GM18498 (cell line): ENCODE data around the gene LRRC23.
"Not testable (repeated sequence)": the region's sequence is repeated elsewhere in the genome, so short reads cannot be mapped to it uniquely, and the experiment has no call there.

Experiments
- ATAC-seq: cut with Tn5 transposase; IDR thresholded peaks from one replicate; pipeline ENCODE4 v1.9.1; 2021; ENCODE audit warnings: mild to moderate bottlenecking, moderate library complexity; ENCODE audit not compliant: unreplicated experiment

The LRRC23 gene, protein sequence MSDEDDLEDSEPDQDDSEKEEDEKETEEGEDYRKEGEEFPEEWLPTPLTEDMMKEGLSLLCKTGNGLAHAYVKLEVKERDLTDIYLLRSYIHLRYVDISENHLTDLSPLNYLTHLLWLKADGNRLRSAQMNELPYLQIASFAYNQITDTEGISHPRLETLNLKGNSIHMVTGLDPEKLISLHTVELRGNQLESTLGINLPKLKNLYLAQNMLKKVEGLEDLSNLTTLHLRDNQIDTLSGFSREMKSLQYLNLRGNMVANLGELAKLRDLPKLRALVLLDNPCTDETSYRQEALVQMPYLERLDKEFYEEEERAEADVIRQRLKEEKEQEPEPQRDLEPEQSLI

DNA sequence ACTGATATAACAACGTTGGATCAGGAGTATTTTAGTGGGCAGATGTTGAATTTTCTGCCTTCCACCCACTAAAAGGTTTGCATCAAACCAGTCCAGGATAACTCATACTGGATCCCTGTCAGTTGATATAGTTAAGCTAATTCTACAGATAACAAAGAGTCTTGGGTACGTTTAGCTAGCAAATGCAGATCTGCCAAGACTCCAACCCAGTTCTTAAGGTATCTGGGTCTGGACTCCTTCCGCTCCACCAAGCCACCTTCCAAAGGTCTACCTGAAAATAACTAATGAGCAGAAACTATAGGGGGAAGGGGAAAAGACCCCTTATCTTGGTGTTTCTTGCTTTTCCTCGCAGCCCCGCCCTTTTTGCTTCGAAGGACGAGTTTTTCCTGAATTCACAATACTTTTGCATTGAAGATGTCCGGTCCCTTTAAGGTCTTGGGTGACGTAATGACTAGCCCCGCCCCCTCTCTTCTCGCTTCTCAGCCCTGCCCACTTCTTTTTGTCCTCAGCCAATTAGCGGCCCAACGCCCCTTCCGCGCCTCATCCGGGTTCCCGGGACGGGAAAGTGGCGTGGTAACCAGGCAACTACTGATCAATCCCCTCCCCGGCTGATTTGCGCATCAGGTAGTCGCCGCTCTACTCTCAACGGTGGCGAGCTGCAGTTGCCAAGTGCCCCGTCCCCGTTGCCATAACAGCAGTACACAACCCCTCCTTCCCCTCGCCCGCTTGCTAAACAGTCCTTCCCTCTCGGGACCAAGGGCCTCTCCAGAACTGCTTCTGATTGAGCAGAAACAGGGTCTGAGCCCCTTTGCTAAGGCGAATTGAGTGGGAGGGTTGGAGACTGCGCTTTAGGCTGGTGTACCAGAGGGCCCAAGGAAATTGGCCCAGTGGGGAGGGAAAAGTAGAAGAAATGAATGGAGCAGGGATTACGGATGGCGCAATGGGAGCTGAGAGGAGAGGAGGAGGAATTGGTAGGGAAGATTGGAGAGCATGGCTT, at the start of gene LRRC23:
Gene LRRC23, plus strand, starts transcription at position 543 of the 997 bp plus-strand sequence. CDS start 812 bp downstream, outside the sequence.
- peak; percentile 95 for ATAC-seq

DNA sequence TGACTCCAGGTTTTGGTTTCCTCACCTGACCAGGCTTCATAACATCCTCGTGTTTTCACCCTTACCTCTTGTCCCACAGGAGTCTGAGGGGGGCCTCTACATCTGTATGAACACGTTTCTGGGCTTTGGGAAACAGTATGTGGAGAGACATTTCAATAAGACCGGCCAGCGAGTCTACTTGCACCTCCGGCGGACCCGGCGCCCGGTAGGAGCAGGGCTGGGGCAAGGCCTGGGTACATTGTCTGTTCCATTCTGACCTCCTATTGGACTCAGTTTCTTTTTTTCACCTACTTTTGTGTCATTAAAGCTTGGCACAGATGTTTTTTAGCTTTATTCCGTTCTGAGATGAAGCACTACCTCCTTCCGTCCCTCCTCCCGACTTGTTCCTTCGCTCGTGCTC, 49.3 kb upstream of the LRRC23 start:
- no peak for ATAC-seq

DNA sequence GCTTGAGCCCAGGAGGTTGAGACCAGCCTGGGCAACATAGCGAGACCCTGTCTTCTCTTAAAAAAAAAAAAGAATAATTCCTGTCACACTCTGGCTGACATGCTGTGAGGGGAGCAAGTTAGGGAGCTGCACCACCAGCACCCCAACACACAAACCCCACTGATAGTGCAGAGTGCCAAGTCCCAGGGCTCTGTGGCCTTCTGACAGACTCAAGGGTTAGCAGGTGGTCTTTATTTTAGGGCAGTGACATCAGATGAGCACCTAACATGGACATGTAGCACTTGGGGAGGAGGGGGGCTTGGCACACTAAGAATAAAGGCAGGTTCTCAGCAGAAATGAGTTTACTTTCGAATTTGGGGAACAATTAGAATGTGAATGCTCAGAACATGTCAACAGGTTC, 45.8 kb upstream of the LRRC23 start:
- no peak for ATAC-seq

DNA sequence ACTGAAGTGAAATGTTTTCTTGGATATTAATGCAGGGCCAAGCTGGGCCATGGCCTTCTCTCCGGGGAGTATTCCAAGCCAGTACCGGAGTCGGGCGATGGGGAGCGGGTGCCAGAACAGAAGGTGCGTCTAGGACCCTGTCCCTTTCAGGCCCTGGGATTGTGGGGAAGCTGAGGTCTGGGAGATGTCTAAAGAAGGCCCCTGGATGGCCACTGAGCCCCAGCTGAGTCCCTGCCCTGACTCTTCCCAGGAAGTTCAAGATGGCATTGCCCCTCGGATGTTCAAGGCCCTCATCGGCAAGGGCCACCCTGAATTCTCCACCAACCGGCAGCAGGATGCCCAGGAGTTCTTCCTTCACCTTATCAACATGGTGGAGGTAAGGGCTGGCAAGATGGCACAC, 44.5 kb upstream of the LRRC23 start:
- no peak for ATAC-seq

DNA sequence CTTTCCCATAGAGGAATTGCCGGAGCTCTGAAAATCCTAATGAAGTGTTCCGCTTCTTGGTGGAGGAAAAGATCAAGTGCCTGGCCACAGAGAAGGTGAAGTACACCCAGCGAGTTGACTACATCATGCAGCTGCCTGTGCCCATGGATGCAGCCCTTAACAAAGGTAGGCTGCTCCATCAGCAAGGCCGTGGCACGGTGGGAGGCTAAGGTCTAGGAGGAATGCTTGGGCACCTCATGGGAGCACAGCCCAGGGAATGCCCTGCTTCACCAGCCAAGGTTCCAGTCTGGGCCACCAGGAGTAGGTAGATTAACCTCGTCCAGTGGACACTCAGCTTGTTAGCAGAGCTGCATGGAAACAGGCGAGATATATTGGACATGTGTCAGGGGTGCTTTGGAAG, 43.7 kb upstream of the LRRC23 start:
- ATAC-seq = no peak

DNA sequence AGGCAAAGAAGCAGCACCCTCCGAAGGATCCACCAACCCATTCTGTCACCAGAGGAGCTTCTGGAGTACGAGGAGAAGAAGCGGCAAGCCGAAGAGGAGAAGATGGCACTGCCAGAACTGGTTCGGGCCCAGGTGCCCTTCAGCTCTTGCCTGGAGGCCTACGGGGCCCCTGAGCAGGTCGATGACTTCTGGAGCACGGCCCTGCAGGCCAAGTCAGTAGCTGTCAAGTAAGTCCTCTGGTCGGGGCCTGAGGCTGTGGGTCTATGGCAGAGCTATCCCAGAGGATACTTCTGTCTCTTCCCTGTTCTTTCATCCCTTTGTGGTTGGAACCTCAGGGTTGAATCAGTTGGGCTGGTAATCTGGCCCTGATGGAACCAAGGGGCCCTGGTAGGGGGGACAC, 43.2 kb upstream of the LRRC23 start:
- ATAC-seq = no peak

DNA sequence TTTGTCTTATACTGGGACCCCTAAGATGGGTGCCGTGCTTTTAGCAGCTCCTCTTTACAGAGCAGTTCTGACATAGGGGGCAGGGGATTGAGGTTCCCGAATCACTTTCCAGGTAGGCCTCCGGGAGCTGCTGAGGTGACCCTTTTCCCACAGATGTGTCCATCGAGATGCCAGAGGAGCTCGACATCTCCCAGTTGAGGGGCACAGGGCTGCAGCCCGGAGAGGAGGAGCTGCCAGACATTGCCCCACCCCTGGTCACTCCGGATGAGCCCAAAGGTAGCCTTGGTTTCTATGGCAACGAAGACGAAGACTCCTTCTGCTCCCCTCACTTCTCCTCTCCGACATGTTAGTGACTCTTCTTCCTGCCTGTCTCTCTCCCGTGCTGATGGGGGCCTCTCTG, 41.6 kb upstream of the LRRC23 start:
- ATAC-seq = no peak

DNA sequence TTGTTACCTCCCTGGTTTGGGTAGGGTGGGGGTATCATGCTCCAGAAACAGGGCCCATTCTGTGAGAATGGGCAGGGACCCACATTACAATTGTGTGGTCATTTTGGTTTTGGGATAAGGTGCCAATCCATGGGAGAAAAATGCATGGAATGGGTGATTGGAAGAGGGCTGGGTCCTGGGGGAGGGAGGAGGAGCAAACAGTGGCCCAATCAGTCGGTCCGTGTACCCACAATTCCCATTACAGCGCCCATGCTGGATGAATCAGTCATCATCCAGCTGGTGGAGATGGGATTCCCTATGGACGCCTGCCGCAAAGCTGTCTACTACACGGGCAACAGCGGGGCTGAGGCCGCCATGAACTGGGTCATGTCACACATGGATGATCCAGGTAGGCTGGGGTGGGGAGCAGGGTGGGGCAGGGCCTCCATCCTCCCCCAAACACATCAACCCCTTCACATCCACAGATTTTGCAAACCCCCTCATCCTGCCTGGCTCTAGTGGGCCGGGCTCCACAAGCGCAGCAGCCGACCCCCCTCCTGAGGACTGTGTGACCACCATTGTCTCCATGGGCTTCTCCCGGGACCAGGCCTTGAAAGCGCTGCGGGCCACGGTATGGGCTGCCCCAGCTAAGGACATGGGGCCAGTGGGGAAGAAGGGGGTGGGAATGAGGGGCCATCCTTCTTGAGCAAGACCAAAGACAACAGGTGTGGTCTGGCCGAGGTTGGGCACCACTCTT, 40.9 kb upstream of the LRRC23 start:
- no peak for ATAC-seq

DNA sequence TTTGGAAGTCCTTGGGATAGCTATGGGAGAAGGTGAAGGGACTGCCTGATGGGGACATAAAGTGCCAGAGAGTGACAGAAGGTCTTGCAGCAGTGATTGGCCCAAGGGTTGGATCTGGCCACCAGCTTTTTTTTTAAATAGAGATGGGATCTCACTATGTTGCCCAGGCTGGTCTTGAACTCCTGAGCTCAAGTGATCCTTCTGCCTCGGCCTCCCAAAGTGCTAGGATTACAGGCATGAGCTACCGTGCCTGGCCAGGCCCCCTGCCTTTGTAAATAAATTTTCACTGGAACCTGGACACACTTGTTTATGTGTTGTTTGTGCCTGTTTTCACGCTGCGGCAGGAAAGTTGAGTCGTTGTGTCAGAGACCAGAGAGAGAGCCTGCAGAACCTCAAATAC, 39.3 kb upstream of the LRRC23 start:
- ATAC-seq = not testable (repeated sequence)

DNA sequence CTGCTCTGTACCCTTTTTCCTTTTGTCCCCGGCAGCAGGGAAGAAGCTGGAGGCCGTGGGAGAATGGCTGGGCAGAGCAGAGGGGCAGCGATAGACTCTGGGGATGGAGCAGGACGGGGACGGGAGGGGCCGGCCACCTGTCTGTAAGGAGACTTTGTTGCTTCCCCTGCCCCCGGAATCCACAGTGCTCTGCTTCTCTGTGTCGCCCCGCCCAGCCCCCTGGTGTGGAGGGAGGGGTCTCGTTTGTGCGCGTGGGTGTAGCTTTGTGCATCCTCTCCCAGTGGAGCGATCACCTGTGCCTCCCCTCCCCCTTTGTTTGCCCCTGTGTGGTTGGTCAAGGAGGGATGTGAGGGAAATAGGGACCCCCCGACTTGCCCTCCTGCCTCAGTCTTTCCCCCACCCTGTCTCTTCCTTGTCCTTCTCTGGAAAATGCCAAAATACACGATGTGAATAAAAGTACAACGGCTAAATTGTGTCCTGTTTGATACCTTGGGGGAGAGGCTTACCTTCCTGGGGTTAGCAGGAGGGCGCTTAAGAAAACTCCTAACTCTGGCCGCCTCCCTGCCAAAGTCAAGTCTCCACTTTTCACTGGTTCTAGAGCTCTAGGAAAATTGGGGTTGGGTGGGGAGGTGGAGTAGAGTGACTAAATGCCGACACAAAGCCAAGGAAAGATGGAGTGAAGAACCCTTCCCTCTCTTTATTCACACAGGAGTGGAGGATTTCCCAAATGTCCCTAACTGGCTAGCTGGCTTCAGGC, 38.3 kb upstream of the LRRC23 start:
- no peak for ATAC-seq

DNA sequence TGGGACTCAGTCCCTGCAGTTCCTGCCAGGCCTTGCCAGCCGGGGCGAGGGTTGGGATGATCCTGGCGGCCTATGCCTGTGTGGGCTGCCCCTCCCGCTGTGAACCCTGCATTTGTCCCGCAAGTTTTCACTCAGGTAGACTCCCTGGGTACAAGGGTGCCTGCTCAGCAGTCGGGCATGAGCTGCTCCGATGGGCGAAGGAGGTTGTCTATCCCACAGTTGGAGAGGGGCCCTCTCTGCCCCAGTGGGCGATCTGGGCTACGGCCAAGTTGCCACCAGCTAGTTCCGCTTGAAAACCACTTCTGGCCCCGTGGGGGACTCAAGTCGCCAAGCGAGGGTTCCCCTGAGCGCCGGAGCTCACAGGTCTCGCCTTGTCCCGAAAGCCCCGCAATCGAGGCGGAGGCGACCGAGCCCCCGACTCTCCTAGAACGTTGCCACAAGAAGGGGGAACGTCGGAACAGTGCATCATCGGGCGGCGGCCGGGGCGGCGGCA, 37.7 kb upstream of the LRRC23 start:
- ATAC-seq = peak; percentile 11

DNA sequence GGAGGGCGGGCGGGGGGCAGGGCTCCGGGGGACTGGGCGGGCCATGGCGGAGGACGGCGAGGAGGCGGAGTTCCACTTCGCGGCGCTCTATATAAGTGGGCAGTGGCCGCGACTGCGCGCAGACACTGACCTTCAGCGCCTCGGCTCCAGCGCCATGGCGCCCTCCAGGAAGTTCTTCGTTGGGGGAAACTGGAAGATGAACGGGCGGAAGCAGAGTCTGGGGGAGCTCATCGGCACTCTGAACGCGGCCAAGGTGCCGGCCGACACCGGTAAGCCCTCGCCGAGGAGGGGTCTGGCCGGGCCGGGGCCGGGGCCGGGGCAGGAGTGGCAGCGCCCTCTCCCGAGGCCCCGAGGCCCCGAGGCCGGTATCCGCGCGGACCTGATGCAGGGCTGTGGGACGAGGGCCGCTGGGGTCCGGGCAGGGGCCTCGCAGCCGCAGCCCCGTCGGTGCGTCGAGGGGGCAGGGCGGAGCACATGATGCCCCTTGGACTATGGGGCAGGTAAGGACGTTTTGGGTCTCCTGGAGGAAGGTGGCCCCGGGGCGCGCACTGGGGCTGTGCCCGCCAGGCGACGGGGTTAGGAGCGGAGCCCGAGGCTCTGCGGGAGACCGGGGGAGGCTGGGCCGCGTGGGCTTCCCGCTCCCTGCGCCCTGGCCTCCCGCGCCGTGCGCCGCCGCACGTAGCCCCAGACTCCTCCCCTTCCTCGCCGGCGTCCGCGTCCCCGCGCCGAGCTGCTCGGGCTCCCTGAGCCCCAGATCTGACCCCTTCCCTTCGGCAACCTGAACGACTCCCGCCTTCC, 37.0 kb upstream of the LRRC23 start, which contains the start of gene TPI1:
Gene TPI1, plus strand, starts transcription at position 119 of the 798 bp plus-strand sequence. Its CDS starts 36 bp downstream, at position 155.
- ATAC-seq = peak; percentile 65

DNA sequence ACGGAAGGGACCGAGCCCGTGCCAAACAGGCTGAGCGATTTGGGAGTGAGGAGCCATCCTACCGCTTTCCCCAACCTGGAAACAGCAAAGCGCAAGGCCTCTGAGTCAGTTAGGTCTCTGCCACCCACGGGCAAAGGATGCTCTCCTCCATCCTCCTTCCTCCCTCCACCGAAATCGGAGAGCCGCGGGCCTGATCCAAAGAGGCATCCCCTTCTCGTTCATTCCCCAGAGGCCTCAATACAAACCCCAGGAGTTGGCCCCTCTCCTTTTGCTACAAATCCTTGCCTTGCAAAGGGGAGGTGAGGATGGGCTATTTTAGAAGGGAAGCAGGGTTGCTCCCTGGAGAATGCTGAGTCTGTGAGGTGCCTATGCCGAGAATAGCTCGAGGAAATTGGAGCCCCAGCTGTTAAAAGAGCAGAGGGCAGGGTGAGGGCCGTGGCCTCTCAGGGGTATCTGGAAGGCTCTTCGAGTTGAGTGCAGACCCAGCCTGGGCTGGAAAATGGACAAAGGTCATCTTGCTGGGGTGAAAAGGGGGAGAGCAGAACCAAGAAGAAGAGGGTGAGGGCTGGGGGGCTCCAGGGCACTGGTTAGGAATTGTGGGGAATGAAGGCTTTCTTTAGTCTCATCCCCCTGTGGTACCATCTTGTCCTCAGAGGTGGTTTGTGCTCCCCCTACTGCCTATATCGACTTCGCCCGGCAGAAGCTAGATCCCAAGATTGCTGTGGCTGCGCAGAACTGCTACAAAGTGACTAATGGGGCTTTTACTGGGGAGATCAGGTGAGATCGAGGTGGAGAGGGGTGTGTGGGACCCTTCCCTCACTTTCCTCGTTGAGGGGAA, 36.2 kb upstream of the LRRC23 start:
- no peak for ATAC-seq

DNA sequence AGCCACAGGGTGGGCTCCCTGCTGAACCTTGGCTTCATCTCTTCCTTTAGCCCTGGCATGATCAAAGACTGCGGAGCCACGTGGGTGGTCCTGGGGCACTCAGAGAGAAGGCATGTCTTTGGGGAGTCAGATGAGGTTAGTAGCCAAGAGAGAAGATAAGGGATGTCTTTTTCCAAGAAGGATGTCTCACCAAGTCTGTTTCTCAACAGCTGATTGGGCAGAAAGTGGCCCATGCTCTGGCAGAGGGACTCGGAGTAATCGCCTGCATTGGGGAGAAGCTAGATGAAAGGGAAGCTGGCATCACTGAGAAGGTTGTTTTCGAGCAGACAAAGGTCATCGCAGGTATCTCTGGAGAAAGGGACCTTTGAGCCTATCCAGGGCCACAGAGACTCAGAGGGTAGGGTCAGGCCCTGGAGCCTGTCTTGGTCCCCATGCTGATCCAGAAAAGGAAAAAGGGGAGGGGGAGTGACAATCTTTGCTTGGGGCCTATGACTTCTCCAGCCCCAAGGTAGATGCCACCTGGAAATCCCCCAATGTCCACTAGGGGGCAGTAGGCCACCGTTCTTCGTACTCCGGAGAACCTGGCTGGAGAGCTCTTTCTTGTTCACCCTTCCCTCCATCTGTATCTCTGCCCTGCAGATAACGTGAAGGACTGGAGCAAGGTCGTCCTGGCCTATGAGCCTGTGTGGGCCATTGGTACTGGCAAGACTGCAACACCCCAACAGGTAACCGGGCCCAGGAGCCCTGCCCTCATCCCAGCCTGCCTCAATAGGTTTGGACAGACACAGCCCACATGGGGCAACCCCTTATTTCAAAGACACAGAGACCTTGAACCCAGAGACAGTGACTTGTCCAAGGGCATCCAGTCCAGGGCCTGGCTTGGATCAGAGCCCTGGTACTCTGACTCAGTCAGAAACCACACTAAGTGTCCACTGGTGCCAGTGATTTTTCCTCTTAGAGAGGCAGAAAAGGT, 35.3 kb upstream of the LRRC23 start:
- no peak for ATAC-seq

DNA sequence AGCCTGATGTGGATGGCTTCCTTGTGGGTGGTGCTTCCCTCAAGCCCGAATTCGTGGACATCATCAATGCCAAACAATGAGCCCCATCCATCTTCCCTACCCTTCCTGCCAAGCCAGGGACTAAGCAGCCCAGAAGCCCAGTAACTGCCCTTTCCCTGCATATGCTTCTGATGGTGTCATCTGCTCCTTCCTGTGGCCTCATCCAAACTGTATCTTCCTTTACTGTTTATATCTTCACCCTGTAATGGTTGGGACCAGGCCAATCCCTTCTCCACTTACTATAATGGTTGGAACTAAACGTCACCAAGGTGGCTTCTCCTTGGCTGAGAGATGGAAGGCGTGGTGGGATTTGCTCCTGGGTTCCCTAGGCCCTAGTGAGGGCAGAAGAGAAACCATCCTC, 34.3 kb upstream of the LRRC23 start:
- not testable (repeated sequence) for ATAC-seq

DNA sequence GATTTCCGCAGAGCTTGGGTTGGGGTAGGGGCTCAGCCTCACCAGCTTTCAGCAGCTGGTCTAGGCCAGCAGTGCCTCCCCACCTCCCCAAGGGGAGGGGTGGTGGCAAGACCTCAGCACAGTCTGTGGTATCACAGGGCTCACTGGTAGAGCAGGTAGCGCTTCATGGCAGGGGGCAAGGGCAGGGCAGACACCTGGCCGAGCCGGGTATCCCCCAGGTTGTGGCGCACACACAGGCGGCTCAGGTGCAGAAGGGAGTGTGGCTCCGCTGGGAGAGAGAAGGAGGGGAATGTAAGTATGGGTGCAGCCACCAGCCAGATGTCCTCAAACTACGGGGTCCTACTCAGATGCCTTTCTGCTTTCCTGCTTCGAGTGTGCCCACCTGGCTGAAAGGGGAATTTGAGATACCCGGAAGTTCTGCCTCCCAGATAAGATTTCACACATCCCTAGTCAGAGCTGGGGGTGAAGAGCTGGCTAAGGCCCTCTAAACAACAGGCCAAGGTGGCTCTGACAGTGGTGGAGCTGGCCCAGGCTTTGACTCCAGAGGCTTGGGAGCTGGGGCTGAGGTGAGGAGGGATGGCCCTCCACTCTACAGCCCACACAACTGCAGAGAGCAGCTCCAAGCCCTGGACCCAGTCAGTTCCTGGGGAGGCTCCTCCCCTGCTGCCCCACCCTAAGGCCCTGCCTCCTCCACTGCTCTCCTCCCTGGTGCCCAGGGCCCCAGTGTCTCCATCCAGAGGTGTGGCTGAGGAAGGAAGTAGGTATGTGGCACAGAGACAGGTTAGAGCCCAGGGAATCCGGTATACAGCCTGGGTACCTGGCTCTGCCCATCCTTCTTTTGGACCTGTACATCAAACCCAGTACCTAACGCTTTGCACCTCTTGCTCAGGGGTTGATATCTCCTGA, 33.3 kb upstream of the LRRC23 start:
- ATAC-seq = no peak
